CD14-positive monocyte (primary cell): ENCODE measurements around the gene SIX2. TPM values are rescaled to one million over a fixed set of nuclear protein-coding genes. Genes with fewer than 3 reads are reported as not detected.
A peak's percentile ranks its signal among the peaks of the same experiment; 100 is the strongest.

Source experiments
- DNase-seq, 3 donors: peaks; one replicate each; pipeline ENCODE4 v3.0.0-alpha.2; 2011 to 2022
- H2AFZ ChIP-seq: 2 replicates; pipeline ENCODE4 v1.6.0; 2012; ENCODE audit warnings: mild to moderate bottlenecking, low read depth, low read length, inconsistent platforms; ENCODE audit not compliant: insufficient read depth, poor library complexity, severe bottlenecking
- H3K27ac ChIP-seq, 2 donors: 1 replicate in 1 of 2; 2 replicates in 1 of 2; pipeline ENCODE4 v1.5.1; 2012 to 2013; ENCODE audit warnings: low read length in 2 of 2, control low read depth in 1 of 2, inconsistent platforms in 1 of 2, low read depth in 1 of 2, mild to moderate bottlenecking in 1 of 2
- H3K27me3 ChIP-seq, 2 donors: one replicate each; pipeline versions ENCODE4 v1.6.0 to v1.6.1; 2011 to 2013; ENCODE audit warnings: low read length in 2 of 2; ENCODE audit not compliant: control insufficient read depth in 2 of 2, insufficient read depth in 2 of 2
- H3K36me3 ChIP-seq, 2 donors: replicated peaks in 1 of 2; 1 replicate in 1 of 2; 2 replicates in 1 of 2; pipeline versions ENCODE4 v1.5.1 to v1.6.1; 2012 to 2013; ENCODE audit warnings: low read length in 2 of 2, control low read depth in 1 of 2, inconsistent platforms in 1 of 2, mild to moderate bottlenecking in 1 of 2; ENCODE audit not compliant: insufficient read depth in 2 of 2, control insufficient read depth in 1 of 2
- H3K4me1 ChIP-seq, 2 donors: 1 replicate in 1 of 2; 2 replicates in 1 of 2; pipeline versions ENCODE4 v1.5.1 to v1.6.1; 2012 to 2013; ENCODE audit warnings: low read length in 2 of 2, control low read depth in 1 of 2, inconsistent platforms in 1 of 2, mild to moderate bottlenecking in 1 of 2, moderate library complexity in 1 of 2; ENCODE audit not compliant: insufficient read depth in 2 of 2, control insufficient read depth in 1 of 2
- H3K4me2 ChIP-seq: replicated peaks from 2 replicates; pipeline ENCODE3; 2012; ENCODE audit warnings: low read length, moderate library complexity, mild to moderate bottlenecking; ENCODE audit not compliant: poor library complexity, severe bottlenecking; ENCODE audit errors: extremely low read depth
- H3K4me3 ChIP-seq, 3 experiments: fragments of 200-600 bp in 1 of 3; sonication (generic) in 1 of 3; replicated peaks in 1 of 3; 1 replicate in 2 of 3; 2 replicates in 1 of 3; pipeline ENCODE4 v1.5.1; 2011 to 2013; ENCODE audit warnings: low read length in 3 of 3, mild to moderate bottlenecking in 3 of 3, control low read depth in 2 of 3, low read depth in 2 of 3, inconsistent platforms in 1 of 3, moderate library complexity in 1 of 3
- H3K79me2 ChIP-seq: 2 replicates; pipeline ENCODE4 v1.6.0; 2012; ENCODE audit warnings: mild to moderate bottlenecking, control low read depth, inconsistent platforms, low read length, moderate library complexity; ENCODE audit not compliant: insufficient read depth
- H3K9ac ChIP-seq: 2 replicates; pipeline ENCODE4 v1.6.0; 2017; ENCODE audit warnings: low read length, mild to moderate bottlenecking; ENCODE audit not compliant: insufficient read depth, poor library complexity, severe bottlenecking
- H3K9me3 ChIP-seq, 2 donors: replicated peaks in 1 of 2; 1 replicate in 1 of 2; 2 replicates in 1 of 2; pipeline versions ENCODE4 v1.5.1 to v1.6.1; 2012 to 2013; ENCODE audit warnings: low read length in 2 of 2, control low read depth in 1 of 2; ENCODE audit not compliant: control insufficient read depth in 1 of 2, insufficient read depth in 1 of 2
- H4K20me1 ChIP-seq: 2 replicates; pipeline ENCODE4 v1.6.0; 2012; ENCODE audit warnings: mild to moderate bottlenecking, low read length, control low read depth, moderate library complexity; ENCODE audit not compliant: insufficient read depth
- H3K27ac Mint-ChIP-seq, 7 donors: one replicate each; pipeline ENCODE4 v1.8.0; 2020; ENCODE audit warnings: mild to moderate bottlenecking in 7 of 7, mixed read lengths in 7 of 7, moderate library complexity in 6 of 7, inconsistent platforms in 2 of 7
- H3K27me3 Mint-ChIP-seq, 3 donors: one replicate each; pipeline ENCODE4 v1.8.0; 2021 to 2022; ENCODE audit warnings: low read depth in 3 of 3, mild to moderate bottlenecking in 3 of 3, mixed read lengths in 3 of 3, moderate library complexity in 3 of 3, inconsistent platforms in 1 of 3
- H3K36me3 Mint-ChIP-seq, 2 donors: one replicate each; pipeline ENCODE4 v1.8.0; 2020; ENCODE audit warnings: mixed read lengths in 2 of 2, inconsistent platforms in 1 of 2, mild to moderate bottlenecking in 1 of 2
- H3K4me1 Mint-ChIP-seq: one replicate; pipeline ENCODE4 v1.8.0; 2020; ENCODE audit warnings: mild to moderate bottlenecking, mixed read lengths
- H3K4me3 Mint-ChIP-seq, 2 donors: one replicate each; pipeline ENCODE4 v1.8.0; 2020; ENCODE audit warnings: mild to moderate bottlenecking in 2 of 2, mixed read lengths in 2 of 2, moderate library complexity in 1 of 2
- H3K9me3 Mint-ChIP-seq, 7 donors: one replicate each; pipeline ENCODE4 v1.8.0; 2020 to 2022; ENCODE audit warnings: mixed read lengths in 7 of 7, mild to moderate bottlenecking in 6 of 7, moderate library complexity in 6 of 7, inconsistent platforms in 2 of 7
- WGBS: methylation state at CpG from one replicate; pipeline ENCODE4 v1.1.5; 2013; ENCODE audit warnings: missing lambda C conversion rate; ENCODE audit not compliant: insufficient coverage; 5-methylcytosine and 5-hydroxymethylcytosine counted together
- intact Hi-C, 2 donors: fragments of 100-400 bp; cut with micrococcal nuclease; formaldehyde crosslinking; loops; one replicate each; pipeline versions ENCODE4 v1.15.0 to v1.15.1; 2023
- polyA plus RNA-seq, 3 donors: library from polyadenylated mRNA; depleted of rRNA in 1 of 3; unstranded in 2 of 3; stranded (reverse) in 1 of 3; fragments of 300-500 nt in 2 of 3; fragments of >200 nt in 1 of 3; fragmentation: Illumina TruSeq in 2 of 3; gene quantifications; 1 replicate in 2 of 3; 2 replicates in 1 of 3; pipeline ENCODE4 v1.2.3, GENCODE V29; 2012 to 2021
- TF ChIP-seq, protein P1 (sequence below): fragments of 200-600 bp; IDR thresholded peaks from one replicate; pipeline ENCODE4 v1.8.0; 2022; ENCODE audit warnings: antibody characterized with exemption, mild to moderate bottlenecking

The SIX2 gene
- polyA plus RNA-seq, 3 donors: not detected

DNA sequence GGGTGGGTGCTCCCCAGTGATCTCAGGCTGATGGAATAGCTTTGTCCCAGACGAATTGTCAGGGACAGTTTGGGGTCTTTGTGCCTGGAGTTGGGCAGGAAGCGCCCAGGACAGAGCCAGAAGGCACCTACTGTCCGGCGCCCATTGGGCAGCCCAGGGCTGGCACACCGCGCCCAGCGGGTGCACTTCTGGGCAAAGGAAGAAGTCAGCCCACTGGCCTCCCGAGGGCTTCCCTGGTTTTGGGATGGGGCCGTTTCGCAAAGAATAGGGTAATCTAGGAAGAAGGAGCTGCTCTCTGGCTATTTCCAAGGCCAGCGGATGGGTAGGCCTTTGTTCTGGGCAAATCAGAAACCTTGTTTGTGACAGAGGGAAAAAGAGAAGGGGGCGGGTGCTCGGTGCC is 3.5 kb upstream of the SIX2 start:
- 15% methylated on average over 12 of the region's 13 CpGs for WGBS
- H3K4me2 ChIP-seq: no peak overlapping the region
- no peak overlapping the region for H2AFZ ChIP-seq
- no peaks in the 10 kb centered on the region for H3K36me3 ChIP-seq
- TF ChIP-seq, protein P1, sequence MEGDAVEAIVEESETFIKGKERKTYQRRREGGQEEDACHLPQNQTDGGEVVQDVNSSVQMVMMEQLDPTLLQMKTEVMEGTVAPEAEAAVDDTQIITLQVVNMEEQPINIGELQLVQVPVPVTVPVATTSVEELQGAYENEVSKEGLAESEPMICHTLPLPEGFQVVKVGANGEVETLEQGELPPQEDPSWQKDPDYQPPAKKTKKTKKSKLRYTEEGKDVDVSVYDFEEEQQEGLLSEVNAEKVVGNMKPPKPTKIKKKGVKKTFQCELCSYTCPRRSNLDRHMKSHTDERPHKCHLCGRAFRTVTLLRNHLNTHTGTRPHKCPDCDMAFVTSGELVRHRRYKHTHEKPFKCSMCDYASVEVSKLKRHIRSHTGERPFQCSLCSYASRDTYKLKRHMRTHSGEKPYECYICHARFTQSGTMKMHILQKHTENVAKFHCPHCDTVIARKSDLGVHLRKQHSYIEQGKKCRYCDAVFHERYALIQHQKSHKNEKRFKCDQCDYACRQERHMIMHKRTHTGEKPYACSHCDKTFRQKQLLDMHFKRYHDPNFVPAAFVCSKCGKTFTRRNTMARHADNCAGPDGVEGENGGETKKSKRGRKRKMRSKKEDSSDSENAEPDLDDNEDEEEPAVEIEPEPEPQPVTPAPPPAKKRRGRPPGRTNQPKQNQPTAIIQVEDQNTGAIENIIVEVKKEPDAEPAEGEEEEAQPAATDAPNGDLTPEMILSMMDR: no peak
- peaks cover 83 to 93% of the 10 kb centered on the region in 2 donors for H3K27me3 ChIP-seq
- no peak overlapping the region for H3K4me3 ChIP-seq
- H3K9me3 ChIP-seq: peaks cover 2 to 62% of the 10 kb centered on the region in 2 donors
- Mint-ChIP-seq H3K36me3 (peaks cover 3 to 6% of the 10 kb centered on the region in 2 donors), H3K9me3 (peaks cover 0 to 37% (median 16%) of the 10 kb centered on the region in 7 donors), H3K27me3 (peaks cover 89 to 98% (median 91%) of the 10 kb centered on the region in 3 donors), H3K4me1 (peaks cover 32% of the 10 kb centered on the region), H3K27ac (peak overlapping the region in 1 of 7 donors; percentile 28), H3K4me3 (peak overlapping the region in 1 of 2 donors; percentile 81)
- no peak overlapping the region for H3K27ac ChIP-seq
- H3K4me1 ChIP-seq: peaks cover 27 to 37% of the 10 kb centered on the region in 2 donors
- no peak overlapping the region for H3K9ac ChIP-seq
- no peaks in the 10 kb centered on the region for H4K20me1 ChIP-seq
- no peaks in the 10 kb centered on the region for H3K79me2 ChIP-seq
- intact Hi-C loops: no loop called here
- DNase-seq: no peak

DNA sequence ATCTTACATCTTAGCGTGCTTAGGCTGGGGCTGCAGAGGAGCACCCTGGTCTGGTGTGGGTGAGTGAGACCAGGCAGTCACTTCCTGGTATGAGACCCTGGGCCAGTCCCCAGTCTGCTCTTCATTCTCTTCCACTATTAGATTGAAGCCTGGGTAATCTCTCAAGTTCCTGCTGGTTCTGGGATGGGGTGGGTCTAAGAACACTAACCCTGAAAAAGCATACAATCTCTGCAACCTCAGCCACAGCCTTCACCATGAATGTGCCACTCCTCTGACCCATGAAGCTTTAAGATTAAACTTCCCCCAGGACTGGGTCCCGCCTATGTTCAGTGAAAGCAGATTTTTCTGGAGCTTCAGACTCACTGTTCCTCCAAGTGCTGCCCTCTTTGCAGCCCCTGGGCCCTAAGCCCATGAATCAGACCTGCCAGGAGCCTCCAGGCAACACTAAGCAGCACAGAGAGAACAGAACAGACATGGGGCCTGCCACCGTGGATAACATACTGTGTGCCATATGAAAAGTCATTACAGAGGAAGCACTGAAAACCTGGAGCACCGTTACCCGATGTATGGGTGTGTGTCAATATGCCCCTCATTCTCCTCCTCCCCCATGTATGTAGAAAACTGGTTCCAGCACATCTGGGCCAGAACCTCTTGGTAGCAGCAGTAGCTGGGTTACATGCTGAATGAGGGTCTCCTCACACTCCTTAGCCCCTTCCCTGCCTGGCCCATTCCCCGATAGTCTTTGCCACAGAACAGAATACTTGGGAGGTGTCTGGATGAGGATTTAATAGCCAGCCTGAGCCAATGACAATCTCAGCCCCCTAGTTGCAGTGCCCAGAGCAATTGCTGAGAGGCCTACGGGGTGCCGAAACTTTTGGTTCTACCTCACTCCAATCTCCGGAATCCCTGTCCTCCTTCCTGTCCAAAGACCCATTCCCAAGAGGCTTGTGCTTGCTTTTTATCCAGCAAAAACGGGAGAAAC is 2.7 kb upstream of the SIX2 start:
- H2AFZ ChIP-seq: no peak overlapping the region
- H3K27me3 Mint-ChIP-seq: peaks cover 90 to 98% (median 93%) of the 10 kb centered on the region in 3 donors
- H3K27me3 ChIP-seq: peaks cover 84 to 93% of the 10 kb centered on the region in 2 donors
- H3K27ac Mint-ChIP-seq: no peak overlapping the region
- H3K9me3 ChIP-seq: peaks cover 3 to 70% of the 10 kb centered on the region in 2 donors
- H3K4me2 ChIP-seq: no peak overlapping the region
- H3K9ac ChIP-seq: no peak overlapping the region
- TF ChIP-seq, protein P1: no peak
- no peaks in the 10 kb centered on the region for H4K20me1 ChIP-seq
- peaks cover 27 to 37% of the 10 kb centered on the region in 2 donors for H3K4me1 ChIP-seq
- no peak for DNase-seq
- 39% methylated on average over 5 of the region's 10 CpGs for WGBS
- H3K4me3 ChIP-seq: no peak overlapping the region
- H3K4me3 Mint-ChIP-seq: peak overlapping the region in 1 of 2 donors; percentile 81
- H3K9me3 Mint-ChIP-seq: peaks cover 0 to 39% (median 19%) of the 10 kb centered on the region in 7 donors
- no peak overlapping the region for H3K27ac ChIP-seq
- no peaks in the 10 kb centered on the region for H3K36me3 ChIP-seq
- intact Hi-C loops: no loop called here
- peaks cover 33% of the 10 kb centered on the region for H3K4me1 Mint-ChIP-seq
- H3K36me3 Mint-ChIP-seq: peaks cover 4 to 6% of the 10 kb centered on the region in 2 donors
- no peaks in the 10 kb centered on the region for H3K79me2 ChIP-seq
